ENCODE data around the gene BCO2.

BCO2 gene

GRCh38 chr11:112229746-112230433 is 54.6 kb downstream of the BCO2 start:
- H3K4me3 ChIP-seq (ENCODE audit: low read depth, low read length), result no peak overlapping the region
- no peak for TF ChIP-seq CTCF (IDR thresholded peaks at IDR 0.05; ENCODE audit: borderline replicate concordance, insufficient read depth, low read depth, low read length)

- no peak overlapping the region for H3K4me3 ChIP-seq (ENCODE audit: low read depth, low read length)
- TF ChIP-seq CTCF (IDR thresholded peaks at IDR 0.05; ENCODE audit: borderline replicate concordance, insufficient read depth, low read depth, low read length), result no peak
Observed at GRCh38 chr11:112231952-112232351, 56.6 kb downstream of the BCO2 start.

DNA sequence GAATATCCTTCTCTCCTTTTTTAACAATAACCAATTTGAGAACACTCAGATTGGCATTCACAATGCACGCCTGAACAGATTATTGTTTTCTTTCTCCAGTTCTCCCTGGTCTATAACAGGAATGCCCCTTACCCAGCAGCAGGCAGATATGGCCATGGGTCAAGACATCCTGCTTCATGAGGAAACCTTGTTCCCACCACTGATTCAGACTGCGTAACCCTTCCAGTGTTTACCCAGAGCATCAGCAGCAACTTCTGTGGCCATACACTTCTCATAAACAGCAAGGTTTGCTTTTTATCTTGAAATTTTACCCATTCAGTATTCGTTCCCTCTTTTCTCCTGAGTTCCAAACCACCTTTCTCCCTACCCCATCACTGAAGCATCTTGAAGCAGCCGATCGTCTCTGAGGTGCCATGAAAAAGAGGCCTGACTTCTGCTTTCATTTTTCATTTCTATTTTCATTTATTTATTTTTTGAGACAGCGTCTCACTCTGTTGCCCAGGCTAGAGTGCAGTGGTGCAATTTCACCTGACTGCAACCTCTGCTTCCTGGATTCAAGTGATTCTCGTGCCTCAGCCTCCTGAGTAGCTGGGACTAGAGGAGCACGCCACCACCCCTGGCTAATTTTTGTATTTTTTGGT is 60.6 kb downstream of the BCO2 start:
- H3K4me3 ChIP-seq (ENCODE audit: low read depth, low read length), result no peak overlapping the region
- TF ChIP-seq CTCF (IDR thresholded peaks at IDR 0.05; ENCODE audit: borderline replicate concordance, insufficient read depth, low read depth, low read length), result no peak

DNA sequence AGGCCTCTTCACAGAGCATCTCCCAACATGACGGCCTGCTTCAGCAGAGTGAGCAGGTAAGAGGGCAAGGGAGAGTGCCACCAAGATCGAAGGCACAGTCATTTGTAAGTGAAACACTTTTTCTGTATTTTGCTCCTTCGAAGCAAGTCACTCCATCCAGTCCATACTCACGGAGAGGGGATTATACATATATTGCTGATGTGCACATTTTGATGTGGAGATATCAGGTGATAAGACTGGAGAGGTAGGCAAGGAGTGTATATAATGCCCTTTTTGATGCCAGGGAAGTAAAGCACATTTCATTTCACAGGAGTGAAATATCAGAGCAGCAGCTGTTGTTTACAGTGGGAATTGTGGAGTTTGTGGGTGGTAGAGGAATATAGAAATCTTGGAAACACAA is 62.1 kb downstream of the BCO2 start:
- TF ChIP-seq CTCF (IDR thresholded peaks at IDR 0.05; ENCODE audit: borderline replicate concordance, insufficient read depth, low read depth, low read length), result no peak
- no peak overlapping the region for H3K4me3 ChIP-seq (ENCODE audit: low read depth, low read length)

DNA sequence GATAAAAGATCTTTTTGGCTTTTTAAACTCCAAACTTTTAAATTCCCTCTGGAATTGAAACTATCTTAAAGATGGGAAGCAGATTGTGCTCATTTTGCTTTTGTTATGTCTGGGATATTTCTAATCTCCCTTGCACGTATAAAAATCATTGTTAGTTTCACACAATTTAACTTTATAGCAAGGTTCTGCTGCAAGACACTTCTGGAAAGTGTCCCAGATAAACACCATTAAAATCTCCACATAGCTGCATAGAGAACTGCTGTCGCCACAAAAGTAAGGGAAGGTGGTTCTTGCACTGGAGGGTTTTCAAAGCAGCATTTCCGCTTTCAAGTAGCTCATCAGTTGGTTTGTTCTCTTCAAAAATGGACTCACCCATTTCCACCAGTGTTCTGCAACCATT is 62.7 kb downstream of the BCO2 start:
- no peak overlapping the region for H3K4me3 ChIP-seq (ENCODE audit: low read depth, low read length)
- TF ChIP-seq CTCF (IDR thresholded peaks at IDR 0.05; ENCODE audit: borderline replicate concordance, insufficient read depth, low read depth, low read length), result no peak

- H3K4me3 ChIP-seq (ENCODE audit: low read depth, low read length), result no peak overlapping the region
- no peak for TF ChIP-seq CTCF (IDR thresholded peaks at IDR 0.05; ENCODE audit: borderline replicate concordance, insufficient read depth, low read depth, low read length)
Observed at GRCh38 chr11:112241486-112241885, 66.2 kb downstream of the BCO2 start.

DNA sequence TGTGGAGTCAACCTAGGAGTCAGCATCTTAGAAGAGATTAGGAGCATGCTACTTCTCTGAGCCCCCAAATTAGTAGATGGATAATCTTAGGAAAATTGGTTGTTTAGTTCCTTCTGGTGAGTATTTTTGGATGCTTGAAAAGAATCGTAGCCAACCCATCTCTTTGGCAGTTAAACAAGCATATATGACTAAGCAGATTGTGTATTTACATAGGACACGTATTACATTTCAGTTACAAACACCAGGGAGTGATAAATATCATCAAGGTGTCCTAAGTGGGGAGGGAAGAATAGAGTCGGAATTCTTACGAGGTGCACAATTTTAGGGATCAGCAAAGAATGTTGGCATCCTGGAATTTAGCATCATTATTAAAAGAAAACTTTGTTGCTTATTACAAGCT is 71.9 kb downstream of the BCO2 start:
- no peak for TF ChIP-seq CTCF (IDR thresholded peaks at IDR 0.05; ENCODE audit: borderline replicate concordance, insufficient read depth, low read depth, low read length)
- no peak overlapping the region for H3K4me3 ChIP-seq (ENCODE audit: low read depth, low read length)

Measured in GM12875 (cell line).